ENCODE results near the gene NMRK2.
A peak's percentile ranks its signal among the peaks of the same experiment; 100 is the strongest.

NMRK2 gene

DNA sequence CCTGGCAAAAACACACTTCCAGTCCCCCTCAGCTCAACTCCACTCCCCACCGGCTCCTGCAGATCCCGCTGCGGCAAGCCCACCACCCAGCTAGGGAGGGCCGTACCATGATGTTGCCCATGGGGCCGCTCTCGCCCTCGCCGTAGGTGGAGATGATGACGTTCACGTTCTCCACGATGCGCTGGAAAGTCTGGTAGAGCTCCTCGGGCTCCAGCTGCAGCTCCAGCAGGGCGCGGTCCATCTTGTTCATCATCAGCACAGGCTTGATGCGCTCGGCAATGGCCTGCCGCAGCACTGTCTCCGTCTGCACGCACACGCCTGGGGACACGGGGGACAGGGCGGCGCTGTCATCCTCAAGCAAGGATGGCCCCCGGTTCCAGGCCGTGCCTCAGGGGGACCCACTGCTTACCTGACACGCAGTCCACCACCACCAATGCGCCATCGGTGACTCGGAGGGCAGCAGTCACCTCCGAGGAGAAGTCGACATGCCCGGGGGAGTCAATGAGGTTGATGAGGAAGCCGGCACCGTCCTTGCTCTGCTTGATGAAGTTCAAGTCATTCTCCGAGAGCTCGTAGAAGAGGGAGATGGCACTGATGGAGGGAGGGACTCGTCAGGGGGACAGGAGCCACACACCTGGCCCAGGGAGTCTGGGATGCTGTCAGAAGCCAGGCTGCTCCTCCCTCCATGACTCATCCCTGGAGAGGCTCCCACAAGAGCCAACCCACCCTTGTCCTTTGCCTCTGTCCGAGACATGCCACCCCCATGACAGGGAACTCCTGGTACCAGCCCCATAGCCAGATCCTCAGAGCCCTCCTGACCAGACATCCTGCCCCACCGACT, 50.1 kb downstream of the NMRK2 start:
- Histone ChIP-seq H3K4me1 (ENCODE audit: control insufficient read depth, insufficient read depth, low read length) (peaks cover 17% of the 10 kb centered on the region), H3K9me3 (ENCODE audit: control insufficient read depth, low read length) (no peaks in the 10 kb centered on the region), H3K27ac (ENCODE audit: insufficient read depth, low read depth, low read length, poor library complexity, severe bottlenecking) (no peak overlapping the region), H3K27me3 (ENCODE audit: control insufficient read depth, insufficient read depth, low read length, poor library complexity, severe bottlenecking) (peaks cover 13% of the 10 kb centered on the region), H3K36me3 (ENCODE audit: control insufficient read depth, insufficient read depth, low read length) (peaks cover 60% of the 10 kb centered on the region), H3K4me3 (ENCODE audit: insufficient read depth, low read depth, low read length) (peak overlapping the region; percentile 94)
- WGBS, 2 experiments = 95 to 96% methylated on average over 40 of the region's 40 CpGs

DNA sequence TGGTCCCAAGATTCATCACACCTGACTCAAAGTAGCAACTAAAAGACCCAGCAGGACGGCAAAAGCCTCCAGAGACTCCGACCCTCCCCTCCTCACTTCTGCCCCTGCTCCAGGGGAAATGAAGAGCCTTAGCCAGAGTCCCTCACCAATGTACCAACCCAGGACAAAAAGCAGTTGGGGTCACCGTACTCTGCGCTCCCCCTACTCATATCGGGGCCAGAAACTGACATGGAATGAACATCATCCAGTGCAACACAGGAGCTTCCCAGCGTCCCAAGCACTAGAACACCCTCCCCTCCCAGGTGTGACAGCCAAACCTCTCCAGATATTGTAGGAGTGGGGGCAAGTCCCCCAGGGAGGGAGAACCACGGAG, 50.7 kb downstream of the NMRK2 start:
- Histone ChIP-seq H3K4me1 (ENCODE audit: control insufficient read depth, insufficient read depth, low read length) (peaks cover 17% of the 10 kb centered on the region), H3K9me3 (ENCODE audit: control insufficient read depth, low read length) (no peaks in the 10 kb centered on the region), H3K27ac (ENCODE audit: insufficient read depth, low read depth, low read length, poor library complexity, severe bottlenecking) (no peak overlapping the region), H3K36me3 (ENCODE audit: control insufficient read depth, insufficient read depth, low read length) (peaks cover 56% of the 10 kb centered on the region), H3K27me3 (ENCODE audit: control insufficient read depth, insufficient read depth, low read length, poor library complexity, severe bottlenecking) (peaks cover 13% of the 10 kb centered on the region), H3K4me3 (ENCODE audit: insufficient read depth, low read depth, low read length) (peak overlapping the region; percentile 94)
- 85 to 88% methylated on average over 7 of the region's 7 CpGs for WGBS, 2 experiments

DNA sequence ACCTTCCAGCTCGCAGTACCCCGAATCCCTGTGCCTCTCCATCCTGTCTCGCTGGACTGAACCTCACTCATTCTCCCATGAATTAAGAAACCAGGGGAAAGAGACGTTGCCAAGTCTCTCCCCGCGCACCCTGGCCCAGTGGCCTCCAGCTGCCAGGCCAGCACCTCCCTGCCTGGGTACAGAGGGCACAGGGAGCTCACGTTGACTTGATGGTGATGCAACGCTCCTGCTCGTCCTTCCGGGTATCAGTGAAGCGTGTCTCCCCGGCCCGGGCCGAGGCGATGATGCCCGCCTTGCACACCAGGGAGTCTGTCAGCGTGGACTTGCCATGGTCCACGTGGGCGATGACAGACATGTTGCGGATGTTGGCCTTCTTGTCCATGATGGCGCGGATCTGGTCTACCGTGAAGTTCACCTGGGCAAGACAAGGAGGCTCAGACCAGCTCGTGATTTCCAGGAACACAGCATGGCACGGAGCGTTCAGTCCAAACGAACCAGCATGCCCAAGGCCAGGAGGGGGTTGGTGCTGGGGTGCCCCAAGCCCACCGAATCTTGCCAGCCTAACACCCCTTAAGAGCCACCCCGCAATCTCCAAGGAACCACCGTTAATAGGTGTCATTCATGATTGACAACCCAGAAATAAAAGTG, 51.2 kb downstream of the NMRK2 start:
- H3K36me3 ChIP-seq (ENCODE audit: control insufficient read depth, insufficient read depth, low read length) = peaks cover 52% of the 10 kb centered on the region
- peaks cover 17% of the 10 kb centered on the region for H3K4me1 ChIP-seq (ENCODE audit: control insufficient read depth, insufficient read depth, low read length)
- peaks cover 13% of the 10 kb centered on the region for H3K27me3 ChIP-seq (ENCODE audit: control insufficient read depth, insufficient read depth, low read length, poor library complexity, severe bottlenecking)
- H3K27ac ChIP-seq (ENCODE audit: insufficient read depth, low read depth, low read length, poor library complexity, severe bottlenecking) = peak overlapping the region; percentile 97
- WGBS, 2 experiments = 43 to 47% methylated on average over 30 of the region's 30 CpGs
- H3K9me3 ChIP-seq (ENCODE audit: control insufficient read depth, low read length) = no peaks in the 10 kb centered on the region
- H3K4me3 ChIP-seq (ENCODE audit: insufficient read depth, low read depth, low read length) = peak overlapping the region; percentile 94

DNA sequence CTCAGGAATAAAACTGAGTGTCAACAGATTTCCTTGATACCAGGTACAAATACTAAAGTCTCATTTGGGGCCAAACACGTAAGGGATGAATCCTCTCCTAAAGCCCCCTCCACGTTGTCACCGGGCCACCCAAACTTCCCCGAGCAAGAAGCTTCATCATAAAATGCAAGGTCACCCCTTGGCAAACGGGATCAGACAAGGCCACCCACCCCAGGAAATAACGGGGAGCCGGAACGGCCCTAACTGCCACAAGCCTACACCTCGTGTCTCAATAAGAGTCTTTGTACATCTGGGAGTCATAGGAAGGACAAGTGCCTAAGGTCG, 51.7 kb downstream of the NMRK2 start:
- Histone ChIP-seq H3K27ac (ENCODE audit: insufficient read depth, low read depth, low read length, poor library complexity, severe bottlenecking) (peak overlapping the region; percentile 97), H3K27me3 (ENCODE audit: control insufficient read depth, insufficient read depth, low read length, poor library complexity, severe bottlenecking) (peaks cover 13% of the 10 kb centered on the region), H3K4me1 (ENCODE audit: control insufficient read depth, insufficient read depth, low read length) (peaks cover 17% of the 10 kb centered on the region), H3K9me3 (ENCODE audit: control insufficient read depth, low read length) (no peaks in the 10 kb centered on the region), H3K36me3 (ENCODE audit: control insufficient read depth, insufficient read depth, low read length) (peaks cover 47% of the 10 kb centered on the region), H3K4me3 (ENCODE audit: insufficient read depth, low read depth, low read length) (peak overlapping the region; percentile 94)
- WGBS, 2 experiments = 1 to 2% methylated on average over 10 of the region's 10 CpGs

DNA sequence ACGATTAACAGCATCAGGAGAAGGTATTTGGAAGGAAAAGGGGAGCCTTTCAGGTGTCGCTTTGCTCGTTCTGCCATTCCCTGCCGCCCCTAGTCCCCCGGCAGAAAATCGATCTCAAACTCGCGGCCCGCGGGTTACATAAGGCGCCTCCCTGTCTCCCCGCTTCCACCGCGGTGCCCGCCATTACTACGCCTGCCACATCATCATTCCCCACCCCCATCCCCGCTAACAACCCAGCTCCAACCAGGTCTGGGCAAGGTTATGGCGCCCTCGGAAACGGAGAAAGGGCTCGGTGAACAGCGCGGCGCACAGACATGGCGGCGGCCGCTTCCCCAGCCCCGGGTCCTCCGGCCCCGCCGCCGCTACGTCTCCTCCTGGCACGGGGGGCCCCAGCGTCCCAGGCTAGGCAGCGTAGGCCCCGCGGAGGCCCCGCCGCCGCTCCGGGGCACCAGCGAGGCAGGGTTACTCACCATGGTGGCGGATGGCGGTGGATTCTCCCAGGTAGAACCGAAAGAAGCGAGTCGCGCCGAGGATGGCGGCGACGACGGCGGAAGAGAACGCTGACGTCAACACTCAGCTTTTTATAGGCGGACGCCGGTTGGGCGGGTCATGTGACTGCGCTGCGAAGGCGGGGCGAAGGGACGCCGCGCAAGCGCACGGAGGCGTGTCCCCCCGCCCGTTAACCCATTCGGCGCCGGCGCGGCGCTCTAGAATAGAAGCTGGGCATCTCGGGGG, 52.2 kb downstream of the NMRK2 start, which contains the start of gene EEF2:
Gene EEF2 (minus strand): TSS at position 556 of the 735 bp plus-strand sequence. CDS start 83 bp downstream, at position 473.
- WGBS, 2 experiments = 0% methylated on average over 80 of the region's 80 CpGs
- Histone ChIP-seq H3K27me3 (ENCODE audit: control insufficient read depth, insufficient read depth, low read length, poor library complexity, severe bottlenecking) (peaks cover 13% of the 10 kb centered on the region), H3K4me3 (ENCODE audit: insufficient read depth, low read depth, low read length) (peak within 1 kb of the TSS; percentile 94)

DNA sequence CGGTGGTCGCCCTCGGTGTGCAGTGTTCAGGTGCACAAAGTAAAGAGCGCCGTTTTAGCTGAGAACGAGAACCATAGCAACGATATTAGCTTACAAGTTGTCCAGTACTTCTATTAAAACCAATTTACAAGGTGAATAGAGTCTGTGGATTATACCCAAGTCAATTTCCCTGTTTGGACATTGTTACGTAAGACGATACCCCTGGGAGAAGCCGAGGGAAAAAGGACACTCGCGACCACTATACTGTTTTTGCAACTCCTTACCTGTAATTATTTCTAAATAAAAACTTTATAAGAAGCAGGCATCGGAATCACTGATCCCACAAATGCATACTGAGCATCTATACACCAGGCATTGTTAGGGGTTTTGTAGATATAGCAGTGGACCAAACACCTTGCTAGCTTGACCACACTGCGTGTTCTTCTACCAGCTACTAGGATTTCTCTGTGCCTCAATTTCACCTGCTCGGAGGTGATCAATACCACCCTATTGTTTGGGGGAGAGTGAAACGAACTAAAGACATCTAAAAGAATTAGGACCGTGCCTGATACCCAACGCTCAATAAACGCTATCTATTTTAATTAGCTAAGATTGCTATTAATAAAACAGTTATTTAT, 52.9 kb downstream of the NMRK2 start:
- WGBS, 2 experiments = 7 to 8% methylated on average over 17 to 19 of the region's 19 CpGs
- Histone ChIP-seq H3K36me3 (ENCODE audit: control insufficient read depth, insufficient read depth, low read length) (peaks cover 35% of the 10 kb centered on the region), H3K27me3 (ENCODE audit: control insufficient read depth, insufficient read depth, low read length, poor library complexity, severe bottlenecking) (peaks cover 13% of the 10 kb centered on the region), H3K4me3 (ENCODE audit: insufficient read depth, low read depth, low read length) (peak overlapping the region; percentile 94), H3K27ac (ENCODE audit: insufficient read depth, low read depth, low read length, poor library complexity, severe bottlenecking) (no peak overlapping the region), H3K9me3 (ENCODE audit: control insufficient read depth, low read length) (no peaks in the 10 kb centered on the region), H3K4me1 (ENCODE audit: control insufficient read depth, insufficient read depth, low read length) (peaks cover 17% of the 10 kb centered on the region)

More for the DNA sequence above, 52.2 kb downstream of the NMRK2 start, which contains the start of gene EEF2:
- Histone ChIP-seq H3K27ac (ENCODE audit: insufficient read depth, low read depth, low read length, poor library complexity, severe bottlenecking) (peak within 1 kb of the TSS; percentile 97), H3K4me1 (ENCODE audit: control insufficient read depth, insufficient read depth, low read length) (peaks cover 17% of the 10 kb centered on the region), H3K9me3 (ENCODE audit: control insufficient read depth, low read length) (no peaks in the 10 kb centered on the region), H3K36me3 (ENCODE audit: control insufficient read depth, insufficient read depth, low read length) (peaks cover 42% of the 10 kb centered on the region)

DNA sequence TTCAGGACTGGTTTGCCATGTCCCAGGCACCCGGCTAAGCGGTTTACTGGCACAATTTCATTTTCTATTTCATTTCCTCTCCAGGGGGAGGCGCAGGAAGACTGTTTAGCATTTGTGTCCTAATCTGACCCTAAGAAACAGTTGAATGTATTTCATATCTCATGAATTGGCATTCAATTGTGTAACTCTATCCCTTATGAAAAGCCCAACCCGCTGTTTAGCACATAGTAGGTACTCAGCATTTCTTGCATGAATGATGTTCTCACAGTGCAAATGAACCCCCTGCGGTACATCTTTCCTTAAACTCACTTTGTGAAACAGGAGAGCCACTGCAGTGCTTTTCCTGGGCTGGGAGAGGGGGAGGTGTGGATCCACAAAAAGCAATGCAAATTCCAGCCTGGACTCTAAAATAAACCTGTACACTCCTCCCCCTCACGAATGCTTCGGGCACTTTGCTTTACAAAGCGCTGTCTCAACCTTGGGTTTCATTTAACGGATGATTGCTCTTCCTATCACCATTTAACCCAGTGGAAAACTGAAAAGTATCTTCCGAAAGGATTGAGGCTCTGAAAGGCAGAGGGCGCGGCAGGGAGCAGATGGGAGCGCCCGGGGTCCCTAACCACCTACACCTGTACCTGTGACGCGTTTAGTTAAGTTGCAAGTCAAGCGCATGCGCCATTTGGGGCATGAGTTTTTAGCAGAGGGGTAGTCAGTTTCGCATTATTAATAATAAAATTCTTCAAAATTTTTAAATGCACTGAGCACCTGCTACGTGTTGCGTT, 53.6 kb downstream of the NMRK2 start:
- peaks cover 28% of the 10 kb centered on the region for H3K36me3 ChIP-seq (ENCODE audit: control insufficient read depth, insufficient read depth, low read length)
- H3K4me1 ChIP-seq (ENCODE audit: control insufficient read depth, insufficient read depth, low read length) = peaks cover 17% of the 10 kb centered on the region
- H3K27me3 ChIP-seq (ENCODE audit: control insufficient read depth, insufficient read depth, low read length, poor library complexity, severe bottlenecking) = peaks cover 13% of the 10 kb centered on the region
- no peaks in the 10 kb centered on the region for H3K9me3 ChIP-seq (ENCODE audit: control insufficient read depth, low read length)
- WGBS, 2 experiments = 1 to 3% methylated on average over 19 to 21 of the region's 21 CpGs
- H3K4me3 ChIP-seq (ENCODE audit: insufficient read depth, low read depth, low read length) = peak overlapping the region; percentile 94
- peak overlapping the region; percentile 2 for H3K27ac ChIP-seq (ENCODE audit: insufficient read depth, low read depth, low read length, poor library complexity, severe bottlenecking)

DNA sequence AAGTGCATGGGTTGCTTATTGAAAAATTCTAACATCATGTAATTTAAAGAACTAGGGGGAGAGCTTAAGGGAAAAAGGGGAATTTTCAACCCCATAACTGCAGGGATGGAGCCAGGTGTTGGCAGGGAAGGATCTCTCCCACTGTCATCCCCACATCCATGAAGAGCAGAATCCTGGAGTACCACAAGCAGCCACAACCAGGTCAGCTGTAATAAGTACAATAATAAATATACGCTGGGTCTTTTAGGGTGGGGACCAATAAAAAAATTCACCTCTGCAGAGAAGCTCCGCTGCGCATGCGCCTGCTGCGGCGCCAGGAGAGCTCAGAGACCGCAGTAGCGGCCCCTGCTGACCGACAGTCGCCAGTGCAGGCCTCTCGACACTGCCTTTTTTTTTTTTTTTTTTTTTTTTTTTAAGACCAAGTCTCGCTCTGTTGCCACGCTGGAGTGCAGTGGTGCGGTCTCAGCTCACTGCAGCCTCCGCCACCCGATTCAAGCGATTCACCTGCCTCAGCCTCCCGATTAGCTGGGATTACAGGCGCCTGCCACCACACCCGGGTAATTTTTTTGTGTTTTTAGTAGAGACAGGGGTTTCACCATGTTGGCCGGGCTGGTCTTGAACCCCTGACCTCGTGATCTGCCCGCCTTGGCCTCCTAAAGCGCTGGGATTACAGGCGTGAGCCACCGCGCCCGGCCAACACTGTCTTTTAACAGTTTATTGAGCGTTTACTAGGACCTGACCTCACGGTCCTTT, 54.9 kb downstream of the NMRK2 start:
- Histone ChIP-seq H3K27ac (ENCODE audit: insufficient read depth, low read depth, low read length, poor library complexity, severe bottlenecking) (no peak overlapping the region), H3K36me3 (ENCODE audit: control insufficient read depth, insufficient read depth, low read length) (peaks cover 15% of the 10 kb centered on the region), H3K4me1 (ENCODE audit: control insufficient read depth, insufficient read depth, low read length) (peaks cover 17% of the 10 kb centered on the region), H3K9me3 (ENCODE audit: control insufficient read depth, low read length) (no peaks in the 10 kb centered on the region), H3K27me3 (ENCODE audit: control insufficient read depth, insufficient read depth, low read length, poor library complexity, severe bottlenecking) (peaks cover 13% of the 10 kb centered on the region), H3K4me3 (ENCODE audit: insufficient read depth, low read depth, low read length) (no peak overlapping the region)
- 19% methylated on average over 30 of the region's 30 CpGs for WGBS, 2 experiments

DNA sequence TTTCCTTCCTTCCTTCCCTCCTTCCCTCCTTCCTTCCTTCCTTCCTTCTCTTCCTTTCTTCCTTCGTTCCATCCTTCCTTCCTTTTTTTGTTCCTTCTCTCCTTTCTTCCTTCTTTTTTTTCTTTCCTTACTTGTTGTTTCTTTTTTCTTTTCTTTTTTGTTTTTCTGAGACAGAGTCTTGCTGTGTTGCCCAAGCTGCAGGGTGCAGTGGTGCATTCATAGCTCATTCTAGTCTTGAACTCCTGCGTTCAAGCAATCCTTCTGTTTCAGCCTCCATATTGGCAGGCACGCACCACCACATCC, 57.9 kb downstream of the NMRK2 start:
- H3K4me1 ChIP-seq (ENCODE audit: control insufficient read depth, insufficient read depth, low read length) = peaks cover 10% of the 10 kb centered on the region
- no peaks in the 10 kb centered on the region for H3K9me3 ChIP-seq (ENCODE audit: control insufficient read depth, low read length)
- WGBS, 2 experiments = 92 to 93% methylated on average over 3 of the region's 3 CpGs
- no peaks in the 10 kb centered on the region for H3K36me3 ChIP-seq (ENCODE audit: control insufficient read depth, insufficient read depth, low read length)
- peaks cover 13% of the 10 kb centered on the region for H3K27me3 ChIP-seq (ENCODE audit: control insufficient read depth, insufficient read depth, low read length, poor library complexity, severe bottlenecking)
- H3K4me3 ChIP-seq (ENCODE audit: insufficient read depth, low read depth, low read length) = no peak overlapping the region
- H3K27ac ChIP-seq (ENCODE audit: insufficient read depth, low read depth, low read length, poor library complexity, severe bottlenecking) = no peak overlapping the region
